OCI-LY7 (cell line): ENCODE measurements around the gene FBXO17.

Source experiments
- EZH2phosphoT487 ChIP-seq: fragments of 200-600 bp; sonication (generic); IDR thresholded peaks from 2 replicates; pipeline ENCODE4 v1.6.1; 2018; ENCODE audit warnings: low read depth, borderline replicate concordance, mild to moderate bottlenecking, mixed run types, antibody characterized with exemption, low read length, moderate library complexity, mixed read lengths
- TF ChIP-seq, protein P1 (sequence below): fragments of 200-600 bp; sonication (generic); conservative IDR thresholded peaks from 2 replicates; pipeline ENCODE4 v1.5.1; 2014; ENCODE audit warnings: mild to moderate bottlenecking, antibody characterized with exemption, low read length, moderate library complexity, mixed read lengths

GRCh38 chr19:39021063-39021462 is 45.5 kb upstream of the FBXO17 start:
- TF ChIP-seq, protein P1, sequence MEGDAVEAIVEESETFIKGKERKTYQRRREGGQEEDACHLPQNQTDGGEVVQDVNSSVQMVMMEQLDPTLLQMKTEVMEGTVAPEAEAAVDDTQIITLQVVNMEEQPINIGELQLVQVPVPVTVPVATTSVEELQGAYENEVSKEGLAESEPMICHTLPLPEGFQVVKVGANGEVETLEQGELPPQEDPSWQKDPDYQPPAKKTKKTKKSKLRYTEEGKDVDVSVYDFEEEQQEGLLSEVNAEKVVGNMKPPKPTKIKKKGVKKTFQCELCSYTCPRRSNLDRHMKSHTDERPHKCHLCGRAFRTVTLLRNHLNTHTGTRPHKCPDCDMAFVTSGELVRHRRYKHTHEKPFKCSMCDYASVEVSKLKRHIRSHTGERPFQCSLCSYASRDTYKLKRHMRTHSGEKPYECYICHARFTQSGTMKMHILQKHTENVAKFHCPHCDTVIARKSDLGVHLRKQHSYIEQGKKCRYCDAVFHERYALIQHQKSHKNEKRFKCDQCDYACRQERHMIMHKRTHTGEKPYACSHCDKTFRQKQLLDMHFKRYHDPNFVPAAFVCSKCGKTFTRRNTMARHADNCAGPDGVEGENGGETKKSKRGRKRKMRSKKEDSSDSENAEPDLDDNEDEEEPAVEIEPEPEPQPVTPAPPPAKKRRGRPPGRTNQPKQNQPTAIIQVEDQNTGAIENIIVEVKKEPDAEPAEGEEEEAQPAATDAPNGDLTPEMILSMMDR: no peak
- no peak for TF ChIP-seq EZH2phosphoT487
